A549 treated with AZD9567 at 1 μM for 4 hours (cell line): ENCODE measurements around the gene ZDHHC6. TPM values are rescaled to one million over a fixed set of nuclear protein-coding genes. Genes with fewer than 3 reads are reported as not detected.

Experiments used
- total RNA-seq: library from RNA; stranded (reverse); fragments of 200-300 nt; extraction: Qiagen RNA extraction; gene quantifications from 5 replicates; pipeline ENCODE4 v1.2.3, GENCODE V29; 2022; ENCODE audit not compliant: insufficient read depth

The ZDHHC6 gene, protein sequence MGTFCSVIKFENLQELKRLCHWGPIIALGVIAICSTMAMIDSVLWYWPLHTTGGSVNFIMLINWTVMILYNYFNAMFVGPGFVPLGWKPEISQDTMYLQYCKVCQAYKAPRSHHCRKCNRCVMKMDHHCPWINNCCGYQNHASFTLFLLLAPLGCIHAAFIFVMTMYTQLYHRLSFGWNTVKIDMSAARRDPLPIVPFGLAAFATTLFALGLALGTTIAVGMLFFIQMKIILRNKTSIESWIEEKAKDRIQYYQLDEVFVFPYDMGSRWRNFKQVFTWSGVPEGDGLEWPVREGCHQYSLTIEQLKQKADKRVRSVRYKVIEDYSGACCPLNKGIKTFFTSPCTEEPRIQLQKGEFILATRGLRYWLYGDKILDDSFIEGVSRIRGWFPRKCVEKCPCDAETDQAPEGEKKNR
- 27.8 to 28.8 TPM (median 28.4 TPM) in 5 replicates for total RNA-seq

DNA sequence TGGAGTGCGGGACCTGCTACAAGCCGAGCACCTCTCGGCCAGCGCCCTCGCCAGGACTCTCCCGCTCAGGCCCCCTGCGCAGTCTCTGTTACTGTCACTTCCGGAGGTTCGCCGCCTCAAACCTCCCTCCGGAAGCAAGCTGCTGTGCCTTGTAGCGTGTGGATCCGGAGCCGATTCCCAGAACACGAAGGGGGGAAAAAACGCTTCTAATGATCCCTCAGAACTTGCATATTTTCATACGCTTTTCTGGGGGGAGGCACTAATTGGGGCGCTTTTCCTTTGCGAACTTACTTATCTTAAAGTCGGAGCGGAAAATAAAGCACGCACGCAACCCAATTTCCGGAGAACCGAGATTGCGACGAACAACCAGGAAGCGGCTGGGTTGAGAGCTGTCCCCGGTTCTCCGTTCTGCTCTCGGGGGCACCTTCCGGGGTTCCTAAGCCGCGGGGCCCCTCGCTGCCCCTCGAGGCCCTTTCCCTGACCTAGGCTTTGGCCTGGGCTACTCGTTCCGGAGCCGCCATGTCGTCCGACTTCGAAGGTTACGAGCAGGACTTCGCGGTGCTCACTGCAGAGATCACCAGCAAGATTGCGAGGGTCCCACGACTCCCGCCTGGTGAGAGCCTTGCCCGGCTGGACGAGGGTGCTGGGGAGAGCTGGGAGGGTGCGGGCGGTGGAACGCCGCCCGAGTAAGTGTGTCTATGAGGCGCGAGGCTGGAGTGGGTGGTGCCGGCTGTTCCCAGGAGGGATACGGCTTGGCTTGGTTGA lies at the start of gene ZDHHC6, which contains the start of gene VTI1A:
ZDHHC6 (minus strand) TSS at position 60 of the 765 bp plus-strand sequence. CDS start 1,478 bp downstream, outside the sequence.
VTI1A (plus strand) TSS at position 361 of the 765 bp plus-strand sequence; CDS start at position 520, 159 bp downstream.

Other genes with a start within 250 kb of the ZDHHC6 start
- not detected in 5 replicates for gene TECTB, start 163.5 kb downstream of the ZDHHC6 start, total RNA-seq
- gene ACSL5, start 72.8 kb downstream of the ZDHHC6 start, total RNA-seq: 0.13 to 0.22 TPM (median 0.18 TPM) in 4 of 5 replicates, not detected in the other
- gene VTI1A, start 301 bp upstream of the ZDHHC6 start, total RNA-seq: 12.4 to 26.5 TPM (median 14.4 TPM) in 5 replicates